CD4-positive, alpha-beta T cell treated with Interleukin-2 at 100 ng/mL for 4 hours (primary cell): ENCODE measurements around the gene DNMT3B.

Experiments used
- DNase-seq: peaks from one replicate; pipeline ENCODE4 v3.0.0-alpha.2; 2020; ENCODE audit warnings: low spot score

The DNMT3B gene

GRCh38 chr20:32823737-32824588, 61.8 kb downstream of the DNMT3B start:
- no peak for DNase-seq

- no peak for DNase-seq
These were observed 66.0 kb downstream of the DNMT3B start for GRCh38 chr20:32828029-32828680.

- no peak for DNase-seq
These were observed 67.3 kb downstream of the DNMT3B start for GRCh38 chr20:32829311-32830005.

- no peak for DNase-seq
These were observed 68.3 kb downstream of the DNMT3B start for GRCh38 chr20:32830437-32830836.

DNA sequence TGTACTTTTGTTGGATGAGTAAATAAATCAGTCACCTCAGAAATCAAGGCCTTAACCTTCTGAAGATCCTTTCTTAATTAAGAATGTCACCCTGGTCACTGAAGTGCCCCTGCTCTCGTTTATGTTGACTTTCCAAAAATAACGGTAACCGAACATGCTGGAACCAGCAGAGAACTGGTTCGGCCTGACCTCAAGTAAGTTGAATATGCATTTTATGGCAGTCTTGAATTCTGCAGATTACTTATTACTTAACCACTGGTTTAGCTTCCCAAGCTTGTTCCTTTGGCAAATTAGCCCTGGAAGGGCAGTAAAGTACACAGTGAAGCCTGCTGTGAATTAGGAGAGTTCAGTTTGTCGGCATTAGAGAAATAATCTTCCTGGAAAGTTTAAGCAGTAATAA, 69.8 kb downstream of the DNMT3B start:
- DNase-seq, result no peak

DNA sequence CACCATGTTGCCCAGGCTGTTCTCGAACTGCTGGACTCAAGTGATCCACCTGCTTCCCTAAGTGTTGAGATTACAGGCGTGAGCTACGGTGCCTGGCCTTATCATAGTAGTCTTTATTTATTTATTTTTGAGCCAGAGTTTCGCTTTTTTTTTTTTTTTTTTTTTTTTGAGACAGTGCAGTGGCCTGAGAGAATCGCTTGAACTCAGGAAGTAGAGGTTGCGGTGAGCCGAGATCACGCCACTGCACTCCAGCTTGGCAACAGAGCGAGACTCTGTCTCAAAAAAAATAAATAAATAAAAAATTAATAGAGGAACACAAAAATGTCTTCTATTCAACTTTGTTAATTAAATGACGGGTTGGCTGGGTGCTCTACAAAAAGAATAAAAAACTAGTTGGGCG, 70.5 kb downstream of the DNMT3B start:
- DNase-seq, result no peak

- no peak for DNase-seq
These were observed 72.8 kb downstream of the DNMT3B start for GRCh38 chr20:32834972-32835371.

GRCh38 chr20:32837157-32837556, 75.0 kb downstream of the DNMT3B start:
- no peak for DNase-seq

DNA sequence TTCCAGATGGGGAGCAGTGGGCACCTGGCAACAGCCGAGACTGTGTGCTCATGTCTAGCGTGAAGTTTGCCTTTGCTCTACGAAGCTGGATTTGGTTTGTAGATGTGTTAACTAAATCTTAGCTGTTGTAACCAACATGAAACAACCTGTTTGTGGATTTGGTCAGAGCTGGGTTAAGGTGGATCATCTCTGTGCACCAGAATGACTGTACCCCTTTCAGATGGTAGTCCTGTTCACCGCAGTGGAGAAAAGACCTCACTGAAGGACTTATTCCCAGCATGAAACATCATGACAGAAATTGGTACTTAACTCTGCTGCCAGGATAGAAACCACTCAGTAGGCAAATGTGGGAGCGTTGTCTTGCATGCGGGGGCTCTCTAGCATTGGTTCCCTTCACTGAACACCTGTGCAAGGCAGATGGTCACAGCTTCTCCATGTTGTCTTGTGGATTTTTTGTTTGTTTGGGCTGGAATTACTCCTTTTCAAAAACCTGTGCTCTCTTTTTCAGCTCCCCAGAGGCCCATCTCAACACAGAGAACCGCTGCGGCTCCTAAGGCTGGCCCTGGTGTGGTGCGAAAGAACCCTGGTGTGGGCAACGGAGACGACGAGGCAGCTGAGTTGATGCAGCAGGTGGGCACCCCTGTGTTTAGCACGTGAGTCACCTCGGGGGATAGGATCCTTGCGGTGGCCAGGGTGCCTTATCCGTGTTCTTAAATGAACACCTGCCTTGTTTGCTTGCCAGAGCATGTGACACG, 77.2 kb downstream of the DNMT3B start:
- no peak for DNase-seq

GRCh38 chr20:32839982-32840285, 77.7 kb downstream of the DNMT3B start:
- DNase-seq, result no peak

- DNase-seq, result no peak
These were observed 79.0 kb downstream of the DNMT3B start for GRCh38 chr20:32841174-32841573.

DNA sequence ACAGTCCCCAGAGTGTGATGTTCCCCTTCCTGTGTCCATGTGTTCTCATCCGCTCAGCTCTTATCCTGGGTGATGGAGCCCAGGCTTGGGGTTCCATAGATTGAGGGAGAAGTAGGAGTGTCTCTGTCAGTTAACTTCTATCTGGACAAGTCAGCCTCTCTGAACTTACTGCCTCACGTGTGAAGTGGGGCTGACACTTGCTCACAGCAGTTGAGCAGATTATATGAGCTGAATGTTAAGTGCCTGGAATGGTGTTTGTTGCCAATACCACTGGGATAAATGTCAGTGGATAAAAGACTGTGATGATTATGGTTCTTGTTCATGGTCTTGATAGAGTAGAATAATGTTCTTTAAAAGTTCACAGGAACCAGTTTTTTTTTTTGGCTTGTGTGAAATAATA, 79.4 kb downstream of the DNMT3B start:
- no peak for DNase-seq

DNA sequence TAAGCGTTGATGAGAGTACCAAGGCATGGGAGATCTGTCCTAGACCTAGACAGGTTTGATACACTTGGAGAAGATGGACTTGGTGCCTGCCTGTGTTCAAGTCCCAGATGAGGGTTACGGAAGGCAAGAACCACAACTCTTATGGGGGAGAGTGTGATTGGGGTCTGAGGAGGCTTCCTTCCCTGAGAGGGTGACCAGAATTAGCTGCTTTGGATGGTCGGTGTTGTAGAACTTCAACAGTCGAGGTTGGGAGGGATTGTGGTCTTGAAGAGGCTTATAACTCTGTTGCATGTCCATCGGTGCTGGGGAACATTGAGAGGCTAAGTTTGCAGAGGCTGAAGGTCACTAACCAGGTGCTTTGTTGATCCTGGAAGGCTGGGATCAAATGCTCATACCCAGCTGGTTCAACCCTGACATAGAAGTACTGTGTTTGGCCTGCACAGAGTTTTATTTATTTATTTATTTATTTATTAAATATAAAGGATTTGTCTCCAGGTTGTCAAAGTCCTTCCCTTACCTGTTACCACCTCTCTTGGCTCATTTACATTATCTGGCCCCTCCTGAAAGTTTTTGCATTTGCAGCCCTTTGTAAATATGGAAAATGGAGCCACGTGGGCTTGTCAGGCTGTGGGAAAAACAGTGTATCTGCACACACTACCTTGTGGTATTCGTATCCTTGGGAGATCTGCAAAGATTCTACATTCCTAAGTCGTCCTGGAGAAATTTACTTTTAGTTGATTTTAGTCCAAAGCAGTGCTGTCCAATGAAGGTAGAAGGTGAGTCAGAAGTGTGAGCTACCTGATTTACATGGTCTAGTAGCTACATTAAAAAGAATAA, 80.7 kb downstream of the DNMT3B start:
- no peak for DNase-seq

DNA sequence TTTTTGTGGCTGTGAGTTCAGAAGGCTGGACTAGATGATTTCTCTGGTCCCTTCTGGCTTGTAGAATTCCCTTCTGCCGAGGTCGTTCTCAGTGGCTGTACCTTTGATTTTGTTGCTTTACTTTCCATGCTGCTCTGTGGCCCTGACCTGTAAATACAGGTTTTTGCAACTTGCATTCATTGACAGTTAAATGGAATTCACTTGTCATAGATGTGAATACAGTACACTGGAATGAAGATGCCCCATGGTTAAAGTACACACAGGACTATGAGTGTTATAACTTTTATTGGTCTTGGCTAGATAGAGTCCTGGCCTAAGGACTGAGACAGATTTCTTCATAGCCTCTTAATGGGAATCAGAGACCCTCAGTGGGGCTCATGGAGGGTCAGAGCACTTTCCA, 83.6 kb downstream of the DNMT3B start:
- DNase-seq, result no peak

DNA sequence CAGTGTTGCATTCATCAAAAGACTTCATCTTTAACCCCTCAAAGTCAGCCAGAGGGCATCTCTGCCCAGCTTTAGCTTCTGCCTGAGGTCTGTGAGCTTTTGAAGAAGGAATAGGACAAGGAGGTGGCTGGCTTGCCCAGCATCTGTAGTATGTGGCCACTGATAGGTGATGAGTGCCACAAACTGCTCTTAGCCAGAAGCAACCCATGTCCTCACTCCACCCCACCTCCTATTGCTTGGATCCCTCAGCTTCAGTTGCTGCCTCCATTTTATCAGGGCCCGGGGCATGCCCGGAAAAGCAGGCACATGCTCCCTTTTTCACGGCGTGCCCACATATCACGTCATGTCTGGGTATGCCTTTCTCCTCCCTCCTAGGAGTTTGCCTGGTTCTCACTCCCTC, 84.7 kb downstream of the DNMT3B start:
- DNase-seq, result no peak

DNA sequence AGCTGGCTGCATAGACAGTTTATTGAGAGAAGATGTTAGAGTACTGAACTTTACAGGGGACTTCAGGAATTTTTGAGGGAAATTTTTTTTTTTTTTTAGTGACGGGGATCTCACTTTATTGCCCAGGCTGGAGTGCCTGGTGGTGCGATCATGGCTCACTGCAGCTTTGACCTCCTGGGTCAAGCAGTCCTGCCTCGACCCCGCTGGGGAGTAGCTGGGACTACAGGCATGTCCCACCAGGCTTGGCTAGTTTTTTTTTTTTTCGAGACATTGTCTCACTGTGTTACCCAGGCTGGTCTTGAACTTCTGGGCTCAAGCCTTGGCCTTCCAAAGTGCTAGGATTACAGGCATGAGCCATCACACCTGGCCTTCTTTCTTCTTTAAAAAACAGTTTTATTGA, 85.8 kb downstream of the DNMT3B start:
- DNase-seq, result no peak

GRCh38 chr20:32848846-32849245, 86.7 kb downstream of the DNMT3B start:
- DNase-seq, result no peak

GRCh38 chr20:32849577-32849976, 87.4 kb downstream of the DNMT3B start:
- no peak for DNase-seq

- no peak for DNase-seq
These were observed 93.2 kb downstream of the DNMT3B start for GRCh38 chr20:32855387-32855786.

DNA sequence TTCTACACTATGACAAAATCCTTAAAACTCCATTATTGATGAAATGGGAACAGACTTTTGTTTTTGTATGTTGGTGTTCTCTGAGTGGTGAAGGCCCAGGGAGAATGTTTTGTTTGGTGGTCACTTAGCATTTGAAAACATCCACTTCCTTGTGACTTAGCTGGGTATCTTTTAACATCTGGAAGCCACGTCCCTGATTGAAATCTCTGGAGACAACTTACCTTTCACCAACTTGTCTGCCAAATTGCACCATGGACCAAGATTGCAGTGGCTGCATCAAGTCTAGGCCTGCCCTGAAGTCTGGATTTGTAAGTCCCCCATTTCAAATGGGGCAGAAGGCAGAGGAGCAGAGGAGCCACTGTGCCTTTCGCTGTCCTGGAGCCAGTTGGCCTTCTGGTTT, 96.0 kb downstream of the DNMT3B start:
- DNase-seq, result no peak
